ENCODE data around the gene VAMP2. TPM values are rescaled to one million over a fixed set of nuclear protein-coding genes. Genes with fewer than 3 reads are reported as not detected.

Gene VAMP2
- total RNA-seq, 2 experiments from 2014 or later, result 71.1 to 79.1 TPM

- Mint-ChIP-seq H3K27ac (no peak overlapping the region), H3K4me1 (no peaks in the 10 kb centered on the region), H3K4me3 (no peak overlapping the region), H3K36me3 (ENCODE audit: low read depth) (peaks cover 42% of the 10 kb centered on the region), H3K27me3 (no peaks in the 10 kb centered on the region), H3K9me3 (no peaks in the 10 kb centered on the region)
- ChIA-PET POLR2A (no interaction called here), CTCF (interaction anchor here (1.1 to 1.6 kb wide), 3 partner anchors 14 to 26 kb away, joined by 3 to 5 read pairs (median 3); partner anchors contain the start of gene ALOXE3)
- no peak for DNase-seq
Measured at GRCh38 chr17:8144401-8145231, 18.1 kb downstream of the VAMP2 start.

GRCh38 chr17:8143581-8144400 lies 19.0 kb downstream of the VAMP2 start:
- ChIA-PET POLR2A (no interaction called here), CTCF (interaction anchor here (1.1 to 1.6 kb wide), 2 partner anchors 15 to 25 kb away, joined by 3 read pairs; partner anchors contain the start of gene ALOXE3)
- no peak overlapping the region for H3K4me3 Mint-ChIP-seq
- H3K4me1 Mint-ChIP-seq, result no peaks in the 10 kb centered on the region
- no peak for DNase-seq
- H3K27me3 Mint-ChIP-seq, result no peaks in the 10 kb centered on the region
- H3K36me3 Mint-ChIP-seq (ENCODE audit: low read depth), result peaks cover 42% of the 10 kb centered on the region
- no peaks in the 10 kb centered on the region for H3K9me3 Mint-ChIP-seq
- H3K27ac Mint-ChIP-seq, result no peak overlapping the region

GRCh38 chr17:8142887-8143580 lies 19.7 kb downstream of the VAMP2 start:
- Mint-ChIP-seq H3K4me1 (no peaks in the 10 kb centered on the region), H3K36me3 (ENCODE audit: low read depth) (peaks cover 36% of the 10 kb centered on the region), H3K27me3 (no peaks in the 10 kb centered on the region), H3K4me3 (no peak overlapping the region), H3K9me3 (no peaks in the 10 kb centered on the region), H3K27ac (no peak overlapping the region)
- ChIA-PET CTCF (interaction anchor here (1.1 to 1.6 kb wide), 2 partner anchors 15 to 24 kb away, joined by 3 read pairs; partner anchors contain the start of gene ALOXE3), POLR2A (no interaction called here)
- DNase-seq, result no peak

- Mint-ChIP-seq H3K36me3 (ENCODE audit: low read depth) (peaks cover 31% of the 10 kb centered on the region), H3K4me3 (no peak overlapping the region), H3K9me3 (no peaks in the 10 kb centered on the region), H3K4me1 (no peaks in the 10 kb centered on the region), H3K27ac (no peak overlapping the region), H3K27me3 (no peaks in the 10 kb centered on the region)
- ChIA-PET POLR2A (no interaction called here), CTCF (interaction anchor here (1.1 to 7.0 kb wide), 4 partner anchors 14 to 80 kb away, joined by 3 to 68 read pairs (median 4); no protein-coding TSS in a partner anchor)
- DNase-seq, result no peak
Measured at GRCh38 chr17:8142158-8142886, 20.4 kb downstream of the VAMP2 start.

GRCh38 chr17:8141741-8142140 lies 21.0 kb downstream of the VAMP2 start:
- Mint-ChIP-seq H3K4me1 (peaks cover under 1% of the 10 kb centered on the region), H3K9me3 (no peaks in the 10 kb centered on the region), H3K27ac (no peak overlapping the region), H3K4me3 (no peak overlapping the region), H3K27me3 (peaks cover under 1% of the 10 kb centered on the region), H3K36me3 (ENCODE audit: low read depth) (peaks cover 27% of the 10 kb centered on the region)
- CTCF ChIA-PET, result interaction anchor here (1.1 to 7.0 kb wide), 4 partner anchors 8 to 81 kb away, joined by 3 to 68 read pairs (median 30); partner anchors contain the start of gene PER1
- DNase-seq, result no peak
- POLR2A ChIA-PET, result no interaction called here

- peaks cover 2% of the 10 kb centered on the region for H3K4me1 Mint-ChIP-seq
- no peak overlapping the region for H3K27ac Mint-ChIP-seq
- no peak overlapping the region for H3K4me3 Mint-ChIP-seq
- no peaks in the 10 kb centered on the region for H3K9me3 Mint-ChIP-seq
- ChIA-PET CTCF (interaction anchor here (0.8 to 7.0 kb wide), 7 partner anchors 8 to 82 kb away, joined by 3 to 68 read pairs (median 8); partner anchors contain the start of gene PER1), POLR2A (no interaction called here)
- peaks cover 5% of the 10 kb centered on the region for H3K27me3 Mint-ChIP-seq
- H3K36me3 Mint-ChIP-seq (ENCODE audit: low read depth), result peaks cover 21% of the 10 kb centered on the region
- no peak for DNase-seq
Measured at GRCh38 chr17:8141045-8141444, 21.7 kb downstream of the VAMP2 start.

GRCh38 chr17:8140065-8141029 lies 22.4 kb downstream of the VAMP2 start:
- no peaks in the 10 kb centered on the region for H3K9me3 Mint-ChIP-seq
- no peak for DNase-seq
- no peak overlapping the region for H3K4me3 Mint-ChIP-seq
- no peak overlapping the region for H3K27ac Mint-ChIP-seq
- ChIA-PET POLR2A (interaction anchor here (1.7 kb wide), 1 partner anchor 17 kb away, joined by 5 read pairs; no protein-coding TSS in a partner anchor), CTCF (interaction anchor here (0.8 to 7.0 kb wide), 10 partner anchors 9 to 82 kb away, joined by 3 to 68 read pairs (median 6); partner anchors contain the start of gene PER1)
- H3K4me1 Mint-ChIP-seq, result peaks cover 2% of the 10 kb centered on the region
- peaks cover 16% of the 10 kb centered on the region for H3K36me3 Mint-ChIP-seq (ENCODE audit: low read depth)
- H3K27me3 Mint-ChIP-seq, result peaks cover 5% of the 10 kb centered on the region

- Mint-ChIP-seq H3K27ac (no peak overlapping the region), H3K36me3 (ENCODE audit: low read depth) (peaks cover 14% of the 10 kb centered on the region), H3K9me3 (no peaks in the 10 kb centered on the region), H3K4me1 (peaks cover 2% of the 10 kb centered on the region), H3K27me3 (peaks cover 5% of the 10 kb centered on the region), H3K4me3 (no peak overlapping the region)
- ChIA-PET CTCF (interaction anchor here (0.6 to 7.0 kb wide), 31 partner anchors 9 to 238 kb away, joined by 3 to 68 read pairs (median 4); partner anchors contain the start of genes ALOXE3, HES7, PER1 and SLC25A35), POLR2A (interaction anchor here (0.6 to 1.7 kb wide), 4 partner anchors 12 to 63 kb away, joined by 3 to 5 read pairs (median 4); no protein-coding TSS in a partner anchor)
- DNase-seq, result peak; percentile 96
Measured at GRCh38 chr17:8138672-8139371, 23.9 kb downstream of the VAMP2 start.

- Mint-ChIP-seq H3K4me3 (no peak overlapping the region), H3K9me3 (no peaks in the 10 kb centered on the region), H3K36me3 (ENCODE audit: low read depth) (peaks cover 11% of the 10 kb centered on the region), H3K4me1 (peaks cover 2% of the 10 kb centered on the region), H3K27ac (no peak overlapping the region), H3K27me3 (peaks cover 5% of the 10 kb centered on the region)
- CTCF ChIA-PET, result interaction anchor here (0.8 to 7.0 kb wide), 24 partner anchors 9 to 239 kb away, joined by 3 to 68 read pairs (median 5); partner anchors contain the start of genes ALOXE3, HES7, PER1 and SLC25A35
- no peak for DNase-seq
- POLR2A ChIA-PET, result interaction anchor here (0.6 to 1.7 kb wide), 3 partner anchors 19 to 46 kb away, joined by 3 to 5 read pairs (median 4); no protein-coding TSS in a partner anchor
Measured at GRCh38 chr17:8138374-8138671, 24.4 kb downstream of the VAMP2 start.

GRCh38 chr17:8137645-8138373 lies 24.9 kb downstream of the VAMP2 start:
- peaks cover 5% of the 10 kb centered on the region for H3K27me3 Mint-ChIP-seq
- peaks cover 11% of the 10 kb centered on the region for H3K36me3 Mint-ChIP-seq (ENCODE audit: low read depth)
- no peak overlapping the region for H3K27ac Mint-ChIP-seq
- no peak overlapping the region for H3K4me3 Mint-ChIP-seq
- H3K4me1 Mint-ChIP-seq, result peaks cover 2% of the 10 kb centered on the region
- ChIA-PET POLR2A (interaction anchor here (0.6 to 1.0 kb wide), 2 partner anchors 36 to 46 kb away, joined by 3 to 4 read pairs; no protein-coding TSS in a partner anchor), CTCF (interaction anchor here (0.7 to 7.0 kb wide), 19 partner anchors 9 to 571 kb away, joined by 3 to 68 read pairs (median 5); partner anchors contain the start of genes ALOXE3, AURKB, HES7 and PER1)
- H3K9me3 Mint-ChIP-seq, result no peaks in the 10 kb centered on the region
- DNase-seq, result no peak
